Measurements from ENCODE around the gene DAGLA. TPM values are rescaled to one million over a fixed set of nuclear protein-coding genes. Genes with fewer than 3 reads are reported as not detected.

DAGLA gene
- 10 to 100 TPM; 11.9 to 31.4 (median 17.0) TPM for total RNA-seq

- in situ Hi-C loops (cut with MboI; ENCODE audit: low pct_ligation_motif_present in 1 of 4, low pct_unique_long_range_greater_than_20kb in 1 of 4, low sequenced_read_pairs in 3 of 4) = loop anchor here in 2 of 4 donors (10.0 kb wide), 2 partner anchors 45 to 55 kb away; no protein-coding TSS in a partner anchor
- peaks cover 3 to 49% (median 41%) of the 10 kb centered on the region in 4 donors for H3K4me1 ChIP-seq
- 5% methylated on average over 72 of the region's 84 CpGs; no CpG with 5 or more reads in 1 of the 2 donors for WGBS, 2 donors (ENCODE audit: low coverage in 1 of 2)
Measured at GRCh38 chr11:61679893-61680621, at the start of gene DAGLA. DAGLA (plus strand) TSS chr11:61680391; CDS start chr11:61720156, 39,765 bp downstream.

GRCh38 chr11:61632096-61632495, 48.1 kb upstream of the DAGLA start:
- DNase-seq = no peak
- Histone ChIP-seq H3K27me3 (no peaks in the 10 kb centered on the region), H3K4me1 (peaks cover 0 to 10% (median under 1%) of the 10 kb centered on the region in 4 donors), H3K9me3 (no peaks in the 10 kb centered on the region), H3K36me3 (no peaks in the 10 kb centered on the region), H3K4me3 (no peak overlapping the region), H3K27ac (no peak overlapping the region)
- in situ Hi-C loops (cut with MboI; ENCODE audit: low pct_ligation_motif_present in 1 of 4, low pct_unique_long_range_greater_than_20kb in 1 of 4, low sequenced_read_pairs in 3 of 4) = loop anchor here in 3 of 4 donors (10.0 kb wide), 1 partner anchor 157 kb away; no protein-coding TSS in a partner anchor
- no peak for TF ChIP-seq POLR2A (IDR thresholded peaks at IDR 0.05)
- TF ChIP-seq POLR2AphosphoS5 (IDR thresholded peaks at IDR 0.05) = no peak
- no peak for TF ChIP-seq CTCF (IDR thresholded peaks at IDR 0.05)
- no peak for TF ChIP-seq EP300 (IDR thresholded peaks at IDR 0.05; ENCODE audit: low read depth)
- intact Hi-C loops (cut with DNase I; ENCODE audit: low total_unique reads) = no loop called here
- WGBS, 2 donors (ENCODE audit: low coverage in 1 of 2) = 80 to 85% methylated on average over 6 to 12 of the region's 12 CpGs

More at GRCh38 chr11:61679893-61680621, at the start of gene DAGLA:
- Histone ChIP-seq H3K4me3 (peak within 1 kb of the TSS; percentile 35 to 53 (median 48)), H3K27ac (peak within 1 kb of the TSS in 3 of 4 donors; percentile 62 to 71 (median 63)), H3K27me3 (no peaks in the 10 kb centered on the region), H3K36me3 (no peaks in the 10 kb centered on the region), H3K9me3 (no peaks in the 10 kb centered on the region)
- DNase-seq = peak; percentile 74
- intact Hi-C loops (cut with DNase I; ENCODE audit: low total_unique reads) = loop anchor here (2.0 kb wide), 1 partner anchor 53 kb away; no protein-coding TSS in a partner anchor
- TF ChIP-seq EP300 (IDR thresholded peaks at IDR 0.05; ENCODE audit: low read depth) (no peak), POLR2A (IDR thresholded peaks at IDR 0.05) (no peak), CTCF (IDR thresholded peaks at IDR 0.05) (peak; percentile 55 to 99 (median 93)), POLR2AphosphoS5 (IDR thresholded peaks at IDR 0.05) (peak in 1 of 3 donors; percentile 27)

GRCh38 chr11:61635304-61635703, 44.9 kb upstream of the DAGLA start:
- Histone ChIP-seq H3K4me1 (peaks cover 0 to 5% (median 2%) of the 10 kb centered on the region in 4 donors), H3K36me3 (no peaks in the 10 kb centered on the region), H3K27ac (no peak overlapping the region), H3K27me3 (no peaks in the 10 kb centered on the region), H3K9me3 (no peaks in the 10 kb centered on the region), H3K4me3 (no peak overlapping the region)
- TF ChIP-seq EP300 (IDR thresholded peaks at IDR 0.05; ENCODE audit: low read depth) (no peak), POLR2A (IDR thresholded peaks at IDR 0.05) (no peak), CTCF (IDR thresholded peaks at IDR 0.05) (no peak), POLR2AphosphoS5 (IDR thresholded peaks at IDR 0.05) (no peak)
- DNase-seq = no peak
- WGBS, 2 donors (ENCODE audit: low coverage in 1 of 2) = 93% methylated on average over 1 of the region's 1 CpG; no CpG with 5 or more reads in 1 of the 2 donors
- intact Hi-C loops (cut with DNase I; ENCODE audit: low total_unique reads) (no loop called here), in situ Hi-C loops (cut with MboI; ENCODE audit: low pct_ligation_motif_present in 1 of 4, low pct_unique_long_range_greater_than_20kb in 1 of 4, low sequenced_read_pairs in 3 of 4) (loop anchor here in 3 of 4 donors (10.0 kb wide), 1 partner anchor 161 kb away; no protein-coding TSS in a partner anchor)

- TF ChIP-seq EP300 (IDR thresholded peaks at IDR 0.05; ENCODE audit: low read depth) (no peak), CTCF (IDR thresholded peaks at IDR 0.05) (no peak), POLR2AphosphoS5 (IDR thresholded peaks at IDR 0.05) (no peak), POLR2A (IDR thresholded peaks at IDR 0.05) (no peak)
- DNase-seq = no peak
- intact Hi-C loops (cut with DNase I; ENCODE audit: low total_unique reads) (no loop called here), in situ Hi-C loops (cut with MboI; ENCODE audit: low pct_ligation_motif_present in 1 of 4, low pct_unique_long_range_greater_than_20kb in 1 of 4, low sequenced_read_pairs in 3 of 4) (loop anchor here in 3 of 4 donors (10.0 kb wide), 1 partner anchor 161 kb away; no protein-coding TSS in a partner anchor)
- Histone ChIP-seq H3K27me3 (no peaks in the 10 kb centered on the region), H3K27ac (no peak overlapping the region), H3K4me3 (no peak overlapping the region), H3K9me3 (no peaks in the 10 kb centered on the region), H3K4me1 (peaks cover 0 to 5% (median 2%) of the 10 kb centered on the region in 4 donors), H3K36me3 (no peaks in the 10 kb centered on the region)
- 51 to 68% methylated on average over 5 of the region's 5 CpGs for WGBS, 2 donors (ENCODE audit: low coverage in 1 of 2)
Measured at GRCh38 chr11:61635787-61636186, 44.4 kb upstream of the DAGLA start.
